ENCODE data around the gene TBX4. TPM values are rescaled to one million over a fixed set of nuclear protein-coding genes. Genes with fewer than 3 reads are reported as not detected.

TBX4 gene
- total and polyA plus RNA-seq, 2 of the 13 experiments (the other 11 are each of a cell fraction or from before 2014, with no cell fraction given) = 0.11 to 1.1 TPM

DNA sequence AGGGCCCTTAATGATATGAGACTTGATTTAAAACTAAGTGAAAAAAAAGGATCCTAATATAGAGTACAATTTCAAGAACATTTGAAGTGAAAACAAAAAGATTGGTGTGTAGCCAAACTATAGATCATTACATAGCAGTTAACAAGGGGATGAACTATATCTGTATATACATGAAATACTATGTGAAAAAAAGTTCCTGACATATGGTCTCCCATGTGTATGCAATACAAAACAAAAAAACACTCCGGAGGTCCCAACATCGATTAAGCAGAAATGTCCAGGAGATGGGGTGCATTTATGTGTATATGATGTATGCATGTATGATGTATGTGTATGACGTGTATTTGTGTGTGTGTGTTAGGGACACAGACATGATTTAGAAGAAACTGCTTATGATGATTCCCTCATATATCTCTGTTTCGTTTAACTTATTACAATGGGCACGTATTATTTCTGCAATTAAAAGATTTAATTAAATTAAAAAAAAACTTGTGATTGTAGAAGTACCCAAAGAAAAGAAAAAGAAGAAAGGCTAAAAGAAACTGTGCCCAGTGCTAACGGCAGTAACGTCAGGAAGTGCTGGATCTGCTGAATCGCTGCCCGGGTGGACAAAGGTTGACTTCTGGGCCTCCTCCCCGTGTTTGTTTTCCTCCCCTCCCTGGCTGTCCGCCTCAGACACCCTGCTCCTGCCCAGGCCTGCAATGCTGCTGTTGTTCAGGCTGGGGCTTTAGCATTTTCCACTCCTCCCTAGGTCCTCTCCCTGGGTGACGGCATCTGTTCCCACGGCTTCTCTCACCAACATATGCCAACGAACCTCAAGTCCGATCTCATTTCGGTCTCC is 36.9 kb downstream of the TBX4 start (continued):
- TF ChIP-seq, protein P1, sequence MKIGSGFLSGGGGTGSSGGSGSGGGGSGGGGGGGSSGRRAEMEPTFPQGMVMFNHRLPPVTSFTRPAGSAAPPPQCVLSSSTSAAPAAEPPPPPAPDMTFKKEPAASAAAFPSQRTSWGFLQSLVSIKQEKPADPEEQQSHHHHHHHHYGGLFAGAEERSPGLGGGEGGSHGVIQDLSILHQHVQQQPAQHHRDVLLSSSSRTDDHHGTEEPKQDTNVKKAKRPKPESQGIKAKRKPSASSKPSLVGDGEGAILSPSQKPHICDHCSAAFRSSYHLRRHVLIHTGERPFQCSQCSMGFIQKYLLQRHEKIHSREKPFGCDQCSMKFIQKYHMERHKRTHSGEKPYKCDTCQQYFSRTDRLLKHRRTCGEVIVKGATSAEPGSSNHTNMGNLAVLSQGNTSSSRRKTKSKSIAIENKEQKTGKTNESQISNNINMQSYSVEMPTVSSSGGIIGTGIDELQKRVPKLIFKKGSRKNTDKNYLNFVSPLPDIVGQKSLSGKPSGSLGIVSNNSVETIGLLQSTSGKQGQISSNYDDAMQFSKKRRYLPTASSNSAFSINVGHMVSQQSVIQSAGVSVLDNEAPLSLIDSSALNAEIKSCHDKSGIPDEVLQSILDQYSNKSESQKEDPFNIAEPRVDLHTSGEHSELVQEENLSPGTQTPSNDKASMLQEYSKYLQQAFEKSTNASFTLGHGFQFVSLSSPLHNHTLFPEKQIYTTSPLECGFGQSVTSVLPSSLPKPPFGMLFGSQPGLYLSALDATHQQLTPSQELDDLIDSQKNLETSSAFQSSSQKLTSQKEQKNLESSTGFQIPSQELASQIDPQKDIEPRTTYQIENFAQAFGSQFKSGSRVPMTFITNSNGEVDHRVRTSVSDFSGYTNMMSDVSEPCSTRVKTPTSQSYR (CRISPR knock-in tag; IDR thresholded peaks at IDR 0.05; ENCODE audit: borderline replicate concordance) = no peak; the same call in 1 of the 2 replicates
- TF ChIP-seq ZNF3 (CRISPR knock-in tag; IDR thresholded peaks at IDR 0.05) = no peak
- peak; percentile 47; the same call in 1 of the 2 replicates for TF ChIP-seq TGIF2 (CRISPR knock-in tag; IDR thresholded peaks at IDR 0.05)
- TF ChIP-seq ZNF839 (CRISPR knock-in tag; IDR thresholded peaks at IDR 0.05; ENCODE audit: borderline replicate concordance) = peak; percentile 44; the same call in 1 of the 2 replicates
- TF ChIP-seq KLF6 (CRISPR knock-in tag; IDR thresholded peaks at IDR 0.05) = 0 out of 2 replicates have a peak, but pooled peaks have one; percentile 30
- TF ChIP-seq IRF2 (CRISPR knock-in tag; IDR thresholded peaks at IDR 0.05) = no peak
- TF ChIP-seq, protein P2, sequence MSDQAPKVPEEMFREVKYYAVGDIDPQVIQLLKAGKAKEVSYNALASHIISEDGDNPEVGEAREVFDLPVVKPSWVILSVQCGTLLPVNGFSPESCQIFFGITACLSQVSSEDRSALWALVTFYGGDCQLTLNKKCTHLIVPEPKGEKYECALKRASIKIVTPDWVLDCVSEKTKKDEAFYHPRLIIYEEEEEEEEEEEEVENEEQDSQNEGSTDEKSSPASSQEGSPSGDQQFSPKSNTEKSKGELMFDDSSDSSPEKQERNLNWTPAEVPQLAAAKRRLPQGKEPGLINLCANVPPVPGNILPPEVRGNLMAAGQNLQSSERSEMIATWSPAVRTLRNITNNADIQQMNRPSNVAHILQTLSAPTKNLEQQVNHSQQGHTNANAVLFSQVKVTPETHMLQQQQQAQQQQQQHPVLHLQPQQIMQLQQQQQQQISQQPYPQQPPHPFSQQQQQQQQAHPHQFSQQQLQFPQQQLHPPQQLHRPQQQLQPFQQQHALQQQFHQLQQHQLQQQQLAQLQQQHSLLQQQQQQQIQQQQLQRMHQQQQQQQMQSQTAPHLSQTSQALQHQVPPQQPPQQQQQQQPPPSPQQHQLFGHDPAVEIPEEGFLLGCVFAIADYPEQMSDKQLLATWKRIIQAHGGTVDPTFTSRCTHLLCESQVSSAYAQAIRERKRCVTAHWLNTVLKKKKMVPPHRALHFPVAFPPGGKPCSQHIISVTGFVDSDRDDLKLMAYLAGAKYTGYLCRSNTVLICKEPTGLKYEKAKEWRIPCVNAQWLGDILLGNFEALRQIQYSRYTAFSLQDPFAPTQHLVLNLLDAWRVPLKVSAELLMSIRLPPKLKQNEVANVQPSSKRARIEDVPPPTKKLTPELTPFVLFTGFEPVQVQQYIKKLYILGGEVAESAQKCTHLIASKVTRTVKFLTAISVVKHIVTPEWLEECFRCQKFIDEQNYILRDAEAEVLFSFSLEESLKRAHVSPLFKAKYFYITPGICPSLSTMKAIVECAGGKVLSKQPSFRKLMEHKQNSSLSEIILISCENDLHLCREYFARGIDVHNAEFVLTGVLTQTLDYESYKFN (CRISPR knock-in tag; conservative IDR thresholded peaks at IDR 0.05) = peak; percentile 91
- TF ChIP-seq ZZZ3 (CRISPR knock-in tag; IDR thresholded peaks at IDR 0.05; ENCODE audit: borderline replicate concordance) = no peak
- TF ChIP-seq, protein P3, sequence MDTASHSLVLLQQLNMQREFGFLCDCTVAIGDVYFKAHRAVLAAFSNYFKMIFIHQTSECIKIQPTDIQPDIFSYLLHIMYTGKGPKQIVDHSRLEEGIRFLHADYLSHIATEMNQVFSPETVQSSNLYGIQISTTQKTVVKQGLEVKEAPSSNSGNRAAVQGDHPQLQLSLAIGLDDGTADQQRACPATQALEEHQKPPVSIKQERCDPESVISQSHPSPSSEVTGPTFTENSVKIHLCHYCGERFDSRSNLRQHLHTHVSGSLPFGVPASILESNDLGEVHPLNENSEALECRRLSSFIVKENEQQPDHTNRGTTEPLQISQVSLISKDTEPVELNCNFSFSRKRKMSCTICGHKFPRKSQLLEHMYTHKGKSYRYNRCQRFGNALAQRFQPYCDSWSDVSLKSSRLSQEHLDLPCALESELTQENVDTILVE (CRISPR knock-in tag; IDR thresholded peaks at IDR 0.05) = no peak
- TF ChIP-seq ZNF570 (CRISPR knock-in tag; IDR thresholded peaks at IDR 0.05; ENCODE audit: borderline replicate concordance) = no peak
- TF ChIP-seq, protein P4, sequence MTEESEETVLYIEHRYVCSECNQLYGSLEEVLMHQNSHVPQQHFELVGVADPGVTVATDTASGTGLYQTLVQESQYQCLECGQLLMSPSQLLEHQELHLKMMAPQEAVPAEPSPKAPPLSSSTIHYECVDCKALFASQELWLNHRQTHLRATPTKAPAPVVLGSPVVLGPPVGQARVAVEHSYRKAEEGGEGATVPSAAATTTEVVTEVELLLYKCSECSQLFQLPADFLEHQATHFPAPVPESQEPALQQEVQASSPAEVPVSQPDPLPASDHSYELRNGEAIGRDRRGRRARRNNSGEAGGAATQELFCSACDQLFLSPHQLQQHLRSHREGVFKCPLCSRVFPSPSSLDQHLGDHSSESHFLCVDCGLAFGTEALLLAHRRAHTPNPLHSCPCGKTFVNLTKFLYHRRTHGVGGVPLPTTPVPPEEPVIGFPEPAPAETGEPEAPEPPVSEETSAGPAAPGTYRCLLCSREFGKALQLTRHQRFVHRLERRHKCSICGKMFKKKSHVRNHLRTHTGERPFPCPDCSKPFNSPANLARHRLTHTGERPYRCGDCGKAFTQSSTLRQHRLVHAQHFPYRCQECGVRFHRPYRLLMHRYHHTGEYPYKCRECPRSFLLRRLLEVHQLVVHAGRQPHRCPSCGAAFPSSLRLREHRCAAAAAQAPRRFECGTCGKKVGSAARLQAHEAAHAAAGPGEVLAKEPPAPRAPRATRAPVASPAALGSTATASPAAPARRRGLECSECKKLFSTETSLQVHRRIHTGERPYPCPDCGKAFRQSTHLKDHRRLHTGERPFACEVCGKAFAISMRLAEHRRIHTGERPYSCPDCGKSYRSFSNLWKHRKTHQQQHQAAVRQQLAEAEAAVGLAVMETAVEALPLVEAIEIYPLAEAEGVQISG (CRISPR knock-in tag; IDR thresholded peaks at IDR 0.05) = peak; percentile 71; the same call in 1 of the 2 replicates
- no peak for TF ChIP-seq MAFG (CRISPR knock-in tag; IDR thresholded peaks at IDR 0.05)
- TF ChIP-seq, protein P5, sequence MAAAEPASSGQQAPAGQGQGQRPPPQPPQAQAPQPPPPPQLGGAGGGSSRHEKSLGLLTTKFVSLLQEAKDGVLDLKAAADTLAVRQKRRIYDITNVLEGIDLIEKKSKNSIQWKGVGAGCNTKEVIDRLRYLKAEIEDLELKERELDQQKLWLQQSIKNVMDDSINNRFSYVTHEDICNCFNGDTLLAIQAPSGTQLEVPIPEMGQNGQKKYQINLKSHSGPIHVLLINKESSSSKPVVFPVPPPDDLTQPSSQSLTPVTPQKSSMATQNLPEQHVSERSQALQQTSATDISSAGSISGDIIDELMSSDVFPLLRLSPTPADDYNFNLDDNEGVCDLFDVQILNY (CRISPR knock-in tag; conservative IDR thresholded peaks at IDR 0.05) = no peak
- TF ChIP-seq, protein P6, sequence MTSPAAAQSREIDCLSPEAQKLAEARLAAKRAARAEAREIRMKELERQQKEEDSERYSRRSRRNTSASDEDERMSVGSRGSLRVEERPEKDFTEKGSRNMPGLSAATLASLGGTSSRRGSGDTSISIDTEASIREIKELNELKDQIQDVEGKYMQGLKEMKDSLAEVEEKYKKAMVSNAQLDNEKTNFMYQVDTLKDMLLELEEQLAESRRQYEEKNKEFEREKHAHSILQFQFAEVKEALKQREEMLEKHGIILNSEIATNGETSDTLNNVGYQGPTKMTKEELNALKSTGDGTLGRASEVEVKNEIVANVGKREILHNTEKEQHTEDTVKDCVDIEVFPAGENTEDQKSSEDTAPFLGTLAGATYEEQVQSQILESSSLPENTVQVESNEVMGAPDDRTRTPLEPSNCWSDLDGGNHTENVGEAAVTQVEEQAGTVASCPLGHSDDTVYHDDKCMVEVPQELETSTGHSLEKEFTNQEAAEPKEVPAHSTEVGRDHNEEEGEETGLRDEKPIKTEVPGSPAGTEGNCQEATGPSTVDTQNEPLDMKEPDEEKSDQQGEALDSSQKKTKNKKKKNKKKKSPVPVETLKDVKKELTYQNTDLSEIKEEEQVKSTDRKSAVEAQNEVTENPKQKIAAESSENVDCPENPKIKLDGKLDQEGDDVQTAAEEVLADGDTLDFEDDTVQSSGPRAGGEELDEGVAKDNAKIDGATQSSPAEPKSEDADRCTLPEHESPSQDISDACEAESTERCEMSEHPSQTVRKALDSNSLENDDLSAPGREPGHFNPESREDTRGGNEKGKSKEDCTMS (CRISPR knock-in tag; conservative IDR thresholded peaks at IDR 0.05) = no peak

All from HepG2 (cell line).